Hematopoietic multipotent progenitor cell treated with erythropoietin and hydrocortisone succinate and interleukin-3 and kit ligand, for 15 days (in vitro differentiated cells): ENCODE data around the gene CACNA1E.

Experiments used
- DNase-seq: peaks from one replicate; pipeline ENCODE4 v3.0.0-alpha.2; 2015; ENCODE audit warnings: low spot score

CACNA1E gene

DNA sequence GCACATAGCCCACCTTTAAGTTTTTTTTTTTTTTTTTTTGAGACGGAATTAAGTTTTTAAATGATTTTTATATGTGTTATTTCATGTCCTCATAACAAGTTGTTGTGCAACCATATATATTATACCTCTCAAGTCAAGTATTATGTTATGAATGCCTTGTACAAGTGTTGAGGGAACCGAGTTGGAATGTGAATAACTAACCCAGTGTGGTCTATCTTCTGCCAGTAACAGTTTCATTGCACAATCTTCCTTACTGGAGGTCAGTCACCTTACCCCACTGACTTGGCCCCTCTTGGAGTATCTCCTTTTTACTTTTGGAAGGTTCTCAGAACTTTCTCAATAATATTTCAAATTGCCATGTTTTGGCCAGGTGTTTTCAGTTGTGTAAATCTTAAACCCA, 201.9 kb downstream of the CACNA1E start:
- DNase-seq: no peak

DNA sequence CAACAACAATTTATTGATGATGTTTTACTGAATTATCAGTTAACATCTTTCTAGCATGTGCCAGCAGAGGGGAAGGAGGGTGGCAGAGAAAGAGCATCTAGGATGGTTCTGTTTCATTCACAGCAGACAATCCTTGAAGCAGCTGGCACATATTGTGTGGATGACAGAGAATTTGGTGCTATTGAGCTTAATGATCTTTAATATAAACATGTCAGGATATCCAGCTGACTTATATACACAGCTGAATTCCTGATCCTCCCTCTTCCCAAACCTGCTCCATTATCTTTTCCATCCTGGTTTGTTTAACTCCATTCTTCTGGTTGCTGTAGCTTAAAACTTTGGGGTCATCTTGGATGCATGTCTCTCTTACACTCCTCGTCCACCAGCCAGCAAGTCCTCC, 218.6 kb downstream of the CACNA1E start:
- no peak for DNase-seq

DNA sequence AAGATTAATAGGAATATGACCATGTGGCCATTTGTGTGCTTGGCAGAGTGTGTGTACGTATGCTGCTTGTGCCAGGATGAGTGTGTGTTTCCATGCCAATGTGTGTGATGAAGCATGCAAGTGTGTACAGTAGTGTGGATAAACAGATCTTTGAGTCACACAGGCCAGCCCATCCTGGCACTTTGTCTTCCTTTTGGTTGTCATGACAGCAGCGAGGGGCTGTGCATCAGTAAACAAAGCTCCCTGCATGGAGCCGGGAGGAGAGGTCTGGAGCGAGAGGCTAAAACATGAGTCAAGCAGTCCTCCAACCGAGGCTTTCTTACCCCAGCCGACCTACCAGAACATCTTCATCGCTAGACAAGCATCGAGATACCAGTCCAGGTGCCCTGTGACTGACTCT, 221.2 kb downstream of the CACNA1E start:
- no peak for DNase-seq

DNA sequence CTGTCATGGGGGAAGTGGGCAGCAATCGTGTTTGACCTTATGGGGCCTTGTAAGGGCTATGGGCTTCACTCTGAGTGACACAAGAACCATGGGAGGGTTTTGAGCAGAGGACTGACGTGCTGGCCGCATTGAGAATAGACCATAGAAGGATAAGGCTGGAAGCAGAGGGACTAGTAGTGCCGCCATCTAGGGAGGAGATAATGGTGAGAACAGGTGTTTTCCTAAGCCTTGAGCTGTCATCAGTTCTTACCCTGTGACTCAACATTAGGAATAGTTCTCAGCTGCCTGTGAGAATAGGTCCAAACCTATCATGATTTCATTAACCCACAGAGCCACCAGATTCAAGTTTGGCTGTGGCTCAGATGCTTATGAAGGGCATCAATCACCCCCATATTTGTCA, 228.5 kb downstream of the CACNA1E start:
- no peak for DNase-seq

DNA sequence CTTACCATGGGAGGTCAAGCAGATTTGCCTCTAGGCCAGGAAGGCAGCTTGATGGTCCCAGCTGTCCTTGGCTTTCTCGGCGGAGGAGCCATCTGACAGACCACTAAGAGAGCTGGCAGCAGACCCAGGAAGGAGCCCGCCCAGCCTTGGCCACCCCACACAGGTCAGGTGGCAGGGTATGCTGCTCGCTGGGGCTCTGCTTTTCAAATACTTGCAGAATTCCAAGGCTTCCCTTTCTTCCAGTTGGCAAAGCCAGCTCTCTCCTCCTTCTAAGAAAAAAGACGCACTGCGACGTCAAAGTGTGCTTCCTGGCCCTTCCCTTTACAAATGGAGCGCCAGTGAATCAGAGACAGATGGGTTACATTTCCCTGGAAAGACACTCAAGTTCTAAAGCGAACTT, 229.4 kb downstream of the CACNA1E start:
- DNase-seq: no peak

- no peak for DNase-seq
Measured at GRCh38 chr1:181714428-181714827, 231.1 kb downstream of the CACNA1E start.

DNA sequence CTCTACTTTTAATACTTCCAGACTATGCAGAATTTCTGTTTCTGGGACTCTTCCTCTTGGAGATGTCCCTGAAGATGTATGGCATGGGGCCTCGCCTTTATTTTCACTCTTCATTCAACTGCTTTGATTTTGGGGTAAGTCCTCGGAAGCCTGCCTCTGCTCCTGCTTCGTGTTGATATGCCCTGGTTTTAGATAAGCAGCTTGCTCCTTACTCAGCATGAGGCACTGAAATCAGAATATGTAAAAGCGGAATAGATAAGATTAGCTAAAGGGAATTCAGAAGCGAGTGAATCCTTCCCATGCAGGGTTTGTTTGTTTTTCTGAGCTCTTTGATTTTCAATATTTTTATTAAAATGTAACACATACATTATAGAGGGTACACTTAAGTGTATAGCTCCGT, 234.7 kb downstream of the CACNA1E start:
- no peak for DNase-seq

GRCh38 chr1:181726320-181727012, 243.1 kb downstream of the CACNA1E start:
- DNase-seq: no peak

GRCh38 chr1:181730606-181731005, 247.3 kb downstream of the CACNA1E start:
- DNase-seq: no peak

GRCh38 chr1:181732218-181732990, 249.1 kb downstream of the CACNA1E start:
- DNase-seq: no peak

- DNase-seq: no peak
Measured at GRCh38 chr1:181733486-181733885, 250.2 kb downstream of the CACNA1E start.

GRCh38 chr1:181737056-181737455, 253.7 kb downstream of the CACNA1E start:
- DNase-seq: no peak

DNA sequence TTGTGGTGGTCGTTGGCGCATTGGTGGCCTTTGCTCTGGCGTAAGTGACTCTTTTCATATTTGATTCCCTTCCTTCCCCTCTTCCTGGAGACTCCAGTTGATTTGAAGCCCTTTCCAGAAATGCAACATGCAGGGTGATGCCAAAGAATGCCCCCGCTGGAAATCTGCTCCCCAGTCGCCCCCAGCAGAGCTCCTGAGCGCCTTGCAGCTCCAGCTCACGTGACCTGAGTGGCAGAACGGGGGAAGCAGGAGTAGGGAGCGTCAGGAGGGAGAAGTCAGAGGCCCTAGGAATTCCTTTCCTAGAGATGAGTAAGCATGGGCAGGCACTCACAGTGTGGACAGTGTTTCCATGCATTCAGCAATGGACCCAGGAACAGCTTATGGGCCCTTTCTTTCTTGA, 255.9 kb downstream of the CACNA1E start:
- DNase-seq: no peak

- no peak for DNase-seq
Measured at GRCh38 chr1:181742426-181742825, 259.1 kb downstream of the CACNA1E start.

- DNase-seq: no peak
Measured at GRCh38 chr1:181743878-181744312, 260.6 kb downstream of the CACNA1E start.

DNA sequence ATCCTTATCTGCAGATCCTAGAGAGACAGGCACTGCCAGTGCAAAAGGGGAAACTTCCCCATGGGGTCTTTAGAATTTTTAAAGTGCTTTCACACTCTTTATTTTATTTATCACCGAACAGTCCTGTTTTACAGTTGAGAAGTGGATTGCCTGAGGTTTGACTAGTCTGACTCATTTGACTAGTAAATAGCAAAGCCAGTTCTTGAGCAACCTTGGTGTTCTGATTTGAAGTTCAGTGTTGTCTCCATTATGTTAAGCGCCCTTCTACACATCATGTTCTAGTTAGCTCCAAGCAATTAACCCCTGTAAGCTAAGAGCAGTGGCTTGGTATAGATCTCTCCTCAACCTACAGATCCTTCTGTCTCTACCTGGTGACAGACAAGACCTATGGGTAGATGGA, 262.9 kb downstream of the CACNA1E start:
- no peak for DNase-seq

DNA sequence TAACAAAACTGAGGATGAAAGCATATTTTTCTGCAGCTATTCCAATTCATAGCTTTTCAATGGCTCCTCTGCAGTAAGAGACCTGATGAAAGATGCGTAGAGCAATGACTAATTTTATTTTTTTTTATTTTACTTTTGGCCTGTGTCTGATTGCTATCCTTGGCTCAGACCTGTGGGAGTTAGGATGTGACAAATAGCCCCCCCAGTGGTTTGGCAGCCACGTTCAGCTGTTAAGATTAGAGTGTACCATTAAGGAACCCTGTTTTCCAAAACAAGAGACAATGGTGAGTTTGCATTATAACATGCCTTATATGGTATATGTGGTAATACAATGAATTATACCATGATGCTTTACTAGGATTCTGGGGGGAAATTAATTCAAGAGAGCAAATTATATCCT, 264.7 kb downstream of the CACNA1E start:
- no peak for DNase-seq

GRCh38 chr1:181754103-181754502, 270.8 kb downstream of the CACNA1E start:
- no peak for DNase-seq

GRCh38 chr1:181759481-181759880, 276.2 kb downstream of the CACNA1E start:
- no peak for DNase-seq

DNA sequence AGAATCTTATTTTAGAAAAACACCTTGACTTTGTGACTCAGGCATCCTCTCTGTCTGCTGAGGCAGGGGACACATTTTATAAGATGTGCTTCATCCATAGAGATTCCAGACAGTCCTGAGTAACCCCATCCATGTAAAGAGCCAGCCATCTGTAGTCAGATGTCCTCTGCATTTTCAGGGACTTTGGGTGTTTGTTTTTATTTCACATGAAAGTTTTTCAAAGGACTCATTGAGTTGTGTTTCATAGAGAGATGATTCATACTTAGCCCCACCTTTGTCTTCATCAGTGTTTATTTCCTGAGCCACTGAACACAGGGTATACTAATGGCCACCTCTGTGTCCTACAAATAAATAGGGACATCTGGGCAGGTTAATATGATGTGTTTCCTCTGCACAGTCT, 280.4 kb downstream of the CACNA1E start:
- DNase-seq: no peak

DNA sequence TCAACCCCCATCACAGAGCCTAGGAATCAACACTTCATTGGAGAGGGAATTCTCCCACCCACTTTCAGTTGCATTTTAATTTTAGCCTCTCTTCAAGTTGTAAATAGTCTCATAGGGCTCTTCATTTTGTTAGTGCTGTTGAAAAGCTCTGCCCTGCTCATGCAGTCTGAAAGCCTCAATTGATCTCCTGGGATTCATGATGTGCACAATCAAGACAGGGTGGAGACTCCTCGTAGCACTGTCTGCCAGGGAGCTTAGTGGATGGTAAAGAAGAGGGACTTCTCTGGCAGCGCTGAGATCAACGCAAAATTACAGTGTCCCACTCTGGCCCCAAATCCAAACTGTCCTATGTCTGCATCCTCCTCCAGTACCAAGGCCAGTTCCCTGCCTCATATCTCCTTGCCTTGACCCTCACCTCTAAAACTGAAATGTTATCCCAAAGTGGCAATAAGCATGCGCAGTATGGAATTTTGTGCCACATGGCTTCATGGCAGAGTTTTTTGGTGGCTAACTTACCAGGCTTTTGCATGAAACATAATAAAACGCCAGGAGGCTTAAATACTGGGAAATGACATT, 282.2 kb downstream of the CACNA1E start:
- DNase-seq: no peak

- no peak for DNase-seq
Measured at GRCh38 chr1:181767001-181767708, 283.8 kb downstream of the CACNA1E start.
